ENCODE data around the gene FCGR3A.
"Not testable (repeated sequence)": the region's sequence is repeated elsewhere in the genome, so short reads cannot be mapped to it uniquely, and the experiment has no call there.

FCGR3A gene

DNA sequence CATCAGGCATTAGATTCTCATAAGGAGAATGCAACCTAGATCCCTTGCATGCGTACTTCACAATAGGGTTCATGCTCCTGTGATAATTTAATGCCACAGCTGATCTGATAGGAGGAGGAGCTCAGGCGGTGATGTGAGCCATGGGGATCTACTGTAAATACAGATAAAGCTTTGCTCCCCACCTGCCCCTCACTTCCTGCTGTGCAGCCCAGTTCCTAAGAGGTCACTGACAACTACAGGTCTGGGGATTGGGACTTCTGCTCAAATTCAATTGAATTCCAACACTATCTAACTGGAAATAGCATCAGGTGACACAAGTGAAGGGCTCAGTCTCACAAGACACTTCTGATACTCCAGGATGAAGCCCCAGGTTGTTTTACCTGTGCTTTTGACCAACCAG, 7.4 kb upstream of the FCGR3A start:
- DNase-seq (ENCODE audit: low spot score), result not testable (repeated sequence)

DNA sequence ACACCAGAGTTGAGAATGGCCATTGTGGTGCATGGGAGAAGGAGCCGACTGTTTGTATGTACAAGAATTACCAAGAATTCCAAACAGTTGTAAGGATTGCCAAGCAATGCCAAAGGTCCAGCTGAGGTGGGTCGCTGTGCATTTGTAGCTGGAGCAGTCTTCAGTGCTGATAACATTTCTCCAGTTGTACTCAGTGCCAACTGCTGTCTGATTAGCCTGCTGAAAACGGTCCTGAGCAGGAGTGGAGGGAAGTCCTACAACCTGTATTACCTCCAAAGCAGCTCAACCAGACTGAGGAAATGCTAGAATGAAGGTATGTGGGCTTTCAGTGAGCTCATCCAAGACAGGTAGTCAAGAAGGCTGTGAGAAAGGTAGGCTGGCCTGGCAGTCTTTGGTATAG, 6.5 kb upstream of the FCGR3A start:
- DNase-seq (ENCODE audit: low spot score), result not testable (repeated sequence)

DNA sequence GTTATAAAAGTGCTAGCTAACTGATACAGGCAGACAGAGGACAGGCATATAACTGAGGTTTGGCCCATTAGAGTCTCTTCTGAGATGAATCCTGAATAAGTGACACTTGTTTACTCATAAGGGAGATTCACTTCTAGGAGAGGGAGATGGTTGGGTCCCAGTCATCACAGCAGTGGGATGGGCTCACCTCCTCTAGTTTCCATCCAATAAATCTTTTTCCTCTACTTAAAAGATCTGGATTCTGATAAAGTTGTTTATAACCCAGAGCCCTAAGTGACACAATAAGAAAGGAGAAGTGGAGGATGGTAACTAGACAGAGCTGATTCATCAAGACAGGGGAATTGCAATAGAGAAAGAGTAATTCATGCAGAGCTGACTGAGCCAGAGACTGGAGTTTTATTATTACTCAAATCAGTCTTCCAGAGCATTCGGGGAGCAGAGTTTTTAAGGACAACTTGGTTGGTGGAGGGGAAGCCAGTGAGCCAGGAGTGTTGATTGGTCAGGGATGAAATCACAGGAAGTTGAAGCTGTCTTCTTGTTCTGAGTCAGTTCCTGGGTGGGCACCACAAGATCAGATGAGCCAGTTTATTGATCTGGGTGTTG, 5.3 kb upstream of the FCGR3A start:
- DNase-seq (ENCODE audit: low spot score), result not testable (repeated sequence)

DNA sequence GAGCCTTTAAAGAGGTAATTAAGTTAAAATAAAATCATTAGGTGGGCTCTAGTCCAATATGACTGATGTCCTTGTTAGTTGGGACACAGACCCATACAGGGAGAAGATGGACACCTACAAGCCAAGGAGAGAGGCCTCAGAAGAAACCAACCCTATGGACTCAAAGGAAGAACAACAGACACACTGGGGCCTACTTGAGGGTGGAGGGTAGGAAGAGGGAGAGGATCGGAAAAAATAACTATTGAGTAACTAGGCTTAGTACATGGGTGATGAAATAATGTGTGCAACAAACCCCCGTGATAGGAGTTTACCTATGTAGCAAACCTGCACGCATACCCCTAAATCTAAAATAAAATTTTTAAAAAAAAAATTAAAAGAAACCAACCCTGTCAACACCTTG, 4.7 kb upstream of the FCGR3A start:
- not testable (repeated sequence) for DNase-seq (ENCODE audit: low spot score)

DNA sequence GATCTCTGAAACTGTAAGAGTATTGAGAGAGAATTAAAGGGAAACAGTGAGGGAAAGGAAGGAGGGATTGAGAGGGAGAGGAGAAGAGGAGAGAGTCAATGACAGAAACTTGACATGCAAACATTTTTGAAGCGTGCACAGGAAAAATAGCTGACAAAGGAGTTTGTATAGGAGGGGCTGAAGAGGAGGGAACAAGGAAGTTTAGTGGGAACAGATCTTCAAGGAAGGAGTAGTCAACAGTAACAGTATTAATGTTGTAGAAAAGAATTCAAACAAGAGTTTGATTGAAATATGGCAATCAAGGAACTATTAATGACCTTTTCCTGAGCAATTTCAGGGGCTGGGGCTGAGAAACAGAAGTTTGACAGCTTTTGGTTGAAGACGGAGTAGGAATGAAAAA, 4.0 kb upstream of the FCGR3A start:
- DNase-seq (ENCODE audit: low spot score), result not testable (repeated sequence)

DNA sequence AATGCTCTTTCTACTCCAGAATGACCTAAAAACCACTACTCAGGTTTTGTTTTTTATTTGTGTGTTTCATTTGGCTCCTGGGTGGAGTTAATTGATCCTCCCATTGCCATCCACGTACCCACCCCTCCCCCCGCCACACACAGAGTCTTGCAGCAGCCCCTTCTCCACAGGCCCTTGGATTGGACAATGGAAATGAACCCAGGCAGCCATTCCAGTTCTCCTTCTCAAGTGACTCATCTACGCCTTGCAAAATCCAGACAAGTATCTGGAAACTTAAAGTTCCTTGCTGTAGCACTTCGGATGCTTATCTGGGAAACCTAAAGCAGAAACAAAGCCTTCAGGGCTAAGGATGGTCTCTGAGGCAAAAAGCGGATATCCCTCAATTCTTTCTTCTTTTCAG, 1.3 kb upstream of the FCGR3A start:
- not testable (repeated sequence) for DNase-seq (ENCODE audit: low spot score)

DNA sequence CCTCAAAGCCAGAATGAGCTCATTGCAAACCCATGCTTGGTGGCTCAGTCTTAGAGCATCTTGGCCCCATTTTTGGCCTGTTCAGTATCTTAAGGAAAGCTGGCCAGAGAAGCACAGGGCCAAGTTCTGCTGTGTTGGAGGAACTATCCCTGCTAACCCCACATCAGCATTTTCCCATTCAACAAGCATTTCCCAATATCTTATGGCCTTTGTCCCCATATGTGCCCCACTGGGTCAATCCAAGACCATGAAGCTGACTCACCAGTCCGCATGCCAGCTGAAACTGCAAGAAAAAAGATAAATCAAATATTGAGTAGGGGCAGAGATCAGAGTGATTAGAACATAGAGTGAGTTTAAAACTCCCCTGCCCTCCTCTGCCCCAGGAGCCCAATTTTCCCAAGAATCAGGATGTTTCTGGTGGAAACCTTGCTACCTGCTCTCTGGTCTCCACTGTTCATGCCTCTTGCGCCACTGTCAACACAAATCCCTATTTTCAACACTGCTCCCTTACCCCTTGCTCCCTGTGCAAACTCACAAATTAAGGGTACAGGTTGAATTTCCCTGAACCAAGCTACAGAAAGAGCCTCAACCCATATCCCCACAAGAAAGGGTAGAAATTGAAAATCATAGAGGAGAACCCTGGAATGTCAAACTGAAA, 740 bp downstream of the FCGR3A start:
- DNase-seq (ENCODE audit: low spot score), result not testable (repeated sequence)

DNA sequence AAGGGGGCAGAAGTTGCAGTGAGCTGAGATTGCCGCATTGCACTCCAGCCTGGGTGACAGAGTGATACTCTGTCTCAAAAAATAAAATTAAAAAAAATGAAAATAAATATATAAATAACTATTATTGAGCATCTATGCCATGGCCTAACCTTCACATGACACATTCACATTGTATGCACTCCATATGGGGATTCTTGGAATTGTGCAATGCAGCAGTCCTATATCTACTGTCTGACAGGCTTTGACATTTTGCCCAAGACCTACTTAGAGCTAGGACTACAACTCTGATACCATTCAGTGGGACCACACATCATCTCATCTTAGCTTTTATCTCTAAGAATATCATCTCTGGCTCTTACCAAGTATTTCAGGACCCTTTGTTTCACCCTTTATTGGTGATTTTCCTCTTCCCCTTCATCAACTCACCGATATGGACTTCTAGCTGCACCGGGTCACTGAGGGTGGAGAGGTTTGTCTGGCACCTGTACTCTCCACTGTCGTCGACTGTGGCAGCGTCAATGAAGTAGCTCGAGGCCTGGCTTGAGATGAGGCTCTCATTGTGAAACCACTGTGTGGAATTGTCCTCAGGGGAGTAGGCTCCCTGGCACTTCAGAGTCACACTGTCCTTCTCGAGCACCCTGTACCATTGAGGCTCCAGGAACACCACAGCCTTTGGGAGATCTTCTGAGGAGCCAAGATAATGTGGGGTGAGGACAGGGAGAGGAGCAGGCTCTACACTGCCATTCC, 1.4 kb downstream of the FCGR3A start:
- DNase-seq (ENCODE audit: low spot score), result not testable (repeated sequence)

DNA sequence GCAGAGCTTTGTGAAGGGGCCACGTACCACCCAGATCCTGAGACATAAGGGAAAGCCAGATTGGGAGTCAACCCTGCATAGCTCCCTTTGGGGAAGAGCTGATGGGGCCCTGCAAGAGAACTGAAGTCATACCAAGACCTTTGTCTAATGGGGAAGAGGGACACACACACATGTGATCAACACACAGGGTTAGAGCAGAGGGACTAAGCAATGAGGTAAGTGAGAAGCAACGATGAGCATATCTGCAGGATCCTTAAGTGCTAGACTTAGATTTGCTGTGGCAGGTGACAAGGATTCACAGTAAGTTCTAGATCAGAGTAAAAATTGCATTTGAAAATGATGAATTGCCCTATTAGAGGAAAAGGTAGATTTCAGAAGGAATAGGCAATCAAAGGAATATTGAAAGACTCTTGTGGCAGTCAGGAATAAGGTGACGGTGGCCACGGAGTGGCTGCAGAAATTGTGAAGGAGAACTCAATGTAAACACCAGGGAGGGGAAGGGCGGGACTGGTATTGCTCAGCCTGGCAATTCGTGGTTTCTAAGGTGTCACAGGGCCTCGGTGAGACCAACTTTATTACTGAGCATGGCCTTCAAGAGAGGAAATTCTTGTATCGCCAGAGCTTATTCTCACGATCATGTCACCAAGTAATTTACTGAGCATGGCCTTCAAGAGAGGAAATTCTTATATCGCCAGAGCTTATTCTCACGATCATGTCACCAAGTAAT, 4.5 kb downstream of the FCGR3A start:
- not testable (repeated sequence) for DNase-seq (ENCODE audit: low spot score)

DNA sequence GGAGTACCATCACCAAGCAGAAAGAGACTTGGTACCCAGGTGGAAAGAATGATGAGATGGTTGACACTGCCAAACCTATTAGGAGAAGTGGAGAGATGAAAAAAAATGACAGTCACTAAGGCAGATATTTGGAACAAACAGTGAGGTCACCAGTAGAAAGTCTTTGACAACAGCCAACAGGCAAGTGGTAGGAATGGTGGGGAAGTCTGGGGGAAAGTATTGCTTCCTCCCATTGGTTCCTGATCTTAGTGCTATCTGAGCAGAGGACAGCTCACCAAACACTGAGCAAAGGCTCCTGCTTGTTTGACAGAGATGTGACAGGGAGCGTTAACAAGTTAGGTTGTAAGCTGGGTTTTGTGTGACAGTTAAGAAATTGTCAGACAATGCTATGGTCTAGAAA, 6.5 kb downstream of the FCGR3A start:
- DNase-seq (ENCODE audit: low spot score), result not testable (repeated sequence)

DNA sequence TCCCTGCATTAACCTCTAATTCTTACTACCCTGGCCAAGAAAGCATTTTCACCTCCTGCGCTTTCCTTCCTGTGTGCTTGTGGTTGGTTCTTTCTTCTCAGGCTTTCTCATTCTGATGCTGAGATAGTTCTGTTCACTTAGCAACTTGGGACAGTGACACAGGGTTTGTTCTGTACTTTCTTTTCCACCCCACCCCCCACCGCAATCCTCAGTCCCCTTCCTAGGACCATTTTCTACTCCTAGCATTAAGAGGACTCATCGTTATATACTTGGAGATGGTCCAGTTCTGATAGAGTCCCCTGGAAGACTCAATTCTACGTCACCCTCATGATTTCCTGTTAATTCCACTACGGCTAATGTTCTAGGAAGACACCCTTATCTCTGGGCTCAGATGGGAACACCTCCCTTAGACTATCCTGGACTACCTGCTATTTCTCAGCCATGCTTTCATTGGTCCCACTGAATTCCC, 7.5 kb downstream of the FCGR3A start:
- peak; percentile 67 for DNase-seq (ENCODE audit: low spot score)

DNA sequence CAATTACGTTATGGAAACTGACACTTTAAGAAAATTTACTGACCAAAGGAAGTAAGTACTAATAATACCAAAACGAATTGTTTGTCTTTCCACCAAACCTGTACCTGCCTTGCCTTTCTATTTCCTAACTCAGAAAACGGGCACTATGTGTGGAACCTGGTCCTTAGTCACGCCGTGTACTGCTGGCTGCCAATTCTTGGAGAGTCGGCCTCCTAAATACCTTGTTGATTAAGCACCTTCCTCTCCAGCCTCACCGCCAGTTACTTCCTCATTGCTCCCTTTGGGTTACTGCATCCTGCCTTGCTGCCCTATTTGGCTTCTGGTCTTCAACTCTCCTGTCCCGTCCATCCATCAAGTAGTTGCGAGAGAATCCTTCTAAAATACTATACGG, 9.1 kb downstream of the FCGR3A start:
- DNase-seq (ENCODE audit: low spot score), result not testable (repeated sequence)

DNA sequence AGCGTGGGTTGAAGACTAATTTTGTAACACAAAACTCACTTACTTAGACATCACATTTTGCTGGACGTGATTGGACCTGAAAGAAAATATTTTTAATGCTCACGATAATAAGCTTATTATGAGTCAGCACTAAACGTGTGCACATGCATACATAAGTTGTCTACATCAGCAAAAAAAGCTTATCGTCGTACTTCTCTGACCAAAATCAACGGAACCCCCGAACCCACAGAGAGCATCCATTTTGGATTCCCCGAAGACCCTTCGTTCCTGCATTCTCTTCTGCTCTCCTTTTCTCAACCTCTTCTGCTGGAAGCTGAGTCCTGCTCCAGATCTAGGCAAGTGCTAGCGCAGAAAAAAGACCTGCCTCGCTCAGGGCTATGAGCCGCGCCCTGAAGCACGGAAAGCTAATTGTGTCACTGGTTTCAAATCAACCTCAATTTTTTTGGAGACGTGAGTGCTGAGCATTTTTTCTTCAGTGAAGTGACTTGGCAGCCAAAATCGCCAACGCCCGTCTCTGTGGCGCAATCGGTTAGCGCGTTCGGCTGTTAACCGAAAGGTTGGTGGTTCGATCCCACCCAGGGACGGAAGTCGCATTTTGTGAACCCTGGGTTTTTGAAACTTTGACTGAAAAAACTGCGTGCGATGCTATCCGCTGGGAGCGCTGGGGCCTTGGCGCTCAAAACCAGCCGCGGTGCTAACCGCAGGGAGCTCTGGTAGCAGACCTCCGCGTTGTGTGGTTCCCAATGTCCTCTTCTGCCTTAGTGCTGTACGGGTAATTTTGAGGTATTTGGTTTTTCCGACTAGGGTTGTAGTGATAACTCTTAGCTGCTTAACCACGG, 9.7 kb downstream of the FCGR3A start:
- peak; percentile 88 for DNase-seq (ENCODE audit: low spot score)

DNA sequence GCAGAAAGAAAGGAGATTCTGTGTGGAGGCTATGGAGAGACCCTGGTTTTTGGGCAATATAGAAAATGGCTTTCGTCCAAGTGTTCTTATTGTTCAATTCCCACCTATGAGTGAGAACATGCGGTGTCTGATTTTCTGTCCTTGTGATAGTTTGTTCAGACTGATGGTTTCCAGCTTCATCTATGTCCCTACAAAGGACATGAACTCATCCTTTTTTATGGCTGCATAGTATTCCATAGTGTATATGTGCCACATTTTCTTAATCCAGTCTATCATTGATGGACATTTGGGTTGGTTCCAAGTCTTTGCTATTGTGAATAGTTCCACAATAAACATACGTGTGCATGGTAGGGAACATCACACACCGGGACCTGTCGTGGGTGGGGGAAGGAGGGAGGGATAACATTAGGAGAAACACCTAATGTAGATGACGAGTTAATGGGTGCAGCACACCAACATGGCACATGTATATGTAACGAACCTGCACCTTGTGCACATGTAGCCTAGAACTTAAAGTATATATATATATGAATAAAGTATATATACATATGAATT, 10.6 kb downstream of the FCGR3A start:
- DNase-seq (ENCODE audit: low spot score), result not testable (repeated sequence)

DNA sequence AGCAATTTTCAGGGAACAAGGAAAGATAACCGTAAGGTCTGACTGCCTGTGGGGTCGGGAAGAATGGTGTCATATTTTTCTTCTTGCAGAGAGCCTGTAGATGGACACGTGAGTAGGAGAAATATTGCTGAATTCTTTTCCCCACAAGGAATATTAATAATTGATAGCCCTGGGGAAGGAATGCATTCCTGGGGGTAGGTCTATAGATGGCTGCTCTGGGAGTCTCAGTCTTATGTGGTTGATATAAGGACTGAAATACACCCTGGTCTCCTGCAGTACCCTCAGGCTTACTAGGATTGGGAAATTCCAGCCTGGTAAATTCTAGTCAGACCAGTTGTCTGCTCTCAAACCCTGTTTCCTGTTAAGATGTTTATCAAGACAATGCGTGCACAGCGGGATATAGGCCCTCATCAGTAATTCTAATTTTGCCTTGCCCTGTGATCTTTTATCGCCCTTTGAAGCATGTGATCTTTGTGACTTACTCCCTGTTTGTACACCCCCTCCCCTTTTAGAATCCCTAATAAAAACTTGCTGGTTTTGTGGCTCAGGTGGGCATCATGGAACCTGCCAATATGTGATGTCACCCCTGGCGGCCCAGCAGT, 12.4 kb downstream of the FCGR3A start:
- not testable (repeated sequence) for DNase-seq (ENCODE audit: low spot score)

DNA sequence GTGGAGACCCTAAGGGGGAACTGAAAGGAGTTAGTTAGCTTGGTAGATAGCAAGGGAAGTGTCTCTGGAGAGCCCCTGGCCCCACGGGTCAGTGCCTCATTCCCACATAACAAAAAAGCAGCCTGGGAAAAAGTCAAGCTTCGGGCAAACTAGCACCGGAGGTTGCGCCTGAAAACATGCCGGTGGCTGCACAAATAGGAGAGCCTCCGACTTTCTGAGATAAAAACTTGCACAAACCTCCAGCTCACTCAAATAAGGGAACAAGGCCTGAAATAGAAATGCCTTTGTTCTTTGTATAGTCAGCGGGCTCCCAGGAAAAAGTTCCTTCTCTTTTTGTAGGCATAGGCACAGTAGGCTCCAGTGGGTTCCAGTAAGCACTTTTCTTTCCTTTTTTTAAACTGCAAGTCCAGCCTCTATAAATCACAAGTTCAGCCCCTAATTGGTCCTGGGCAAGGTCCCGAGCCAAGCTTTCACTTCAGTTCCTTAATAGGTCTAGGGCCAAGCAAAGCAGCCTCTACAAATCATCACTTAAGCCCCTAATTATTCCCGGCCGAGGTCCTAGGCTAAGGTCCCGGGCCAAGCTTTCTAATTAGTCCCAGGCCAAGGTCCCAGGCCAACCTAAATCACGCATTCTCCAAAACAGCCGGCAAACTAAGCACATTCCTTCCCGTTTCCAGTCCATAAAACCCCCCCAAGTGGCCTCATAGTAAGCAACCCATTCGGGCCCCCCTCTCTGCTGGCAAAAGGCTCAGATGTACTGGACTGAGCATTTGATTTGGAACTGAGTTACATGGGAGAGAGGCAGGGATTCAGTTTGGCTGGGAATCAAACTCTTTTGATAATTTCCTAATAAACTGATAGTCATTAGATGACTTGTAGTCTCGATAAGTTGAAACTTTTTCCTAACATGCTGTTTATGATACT, 16.7 kb downstream of the FCGR3A start:
- DNase-seq (ENCODE audit: low spot score), result not testable (repeated sequence)

DNA sequence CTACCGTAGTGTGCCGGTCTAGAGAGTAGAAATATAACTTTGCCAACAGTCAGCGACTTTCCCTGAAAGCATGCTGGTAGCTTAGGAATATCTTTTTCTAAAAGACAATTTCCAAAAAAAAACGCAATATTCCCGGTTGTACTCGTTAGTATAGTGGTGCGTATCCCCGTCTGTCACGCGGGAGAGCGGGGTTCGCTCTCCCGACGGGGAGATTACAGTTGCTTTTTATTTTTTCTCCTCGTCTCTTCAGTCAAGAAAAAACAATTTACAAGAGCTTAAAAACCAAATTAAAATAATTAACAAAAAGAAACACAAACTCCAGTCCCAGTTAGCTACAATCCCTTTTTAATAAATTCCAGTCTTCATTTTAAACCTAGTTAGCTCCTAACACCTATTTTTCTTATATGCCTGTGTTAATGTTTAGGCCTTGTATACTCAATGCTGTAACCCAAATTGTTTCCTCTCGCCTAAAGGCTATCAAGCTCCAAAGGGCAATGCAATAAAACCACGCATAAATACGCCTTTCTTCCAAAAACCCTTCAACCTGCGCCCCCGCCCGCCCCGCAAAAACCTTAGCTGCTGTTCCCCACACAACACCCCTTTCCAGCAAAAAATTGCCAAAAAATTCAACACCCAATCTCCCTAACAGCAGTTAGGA, 17.5 kb downstream of the FCGR3A start:
- no peak for DNase-seq (ENCODE audit: low spot score)

DNA sequence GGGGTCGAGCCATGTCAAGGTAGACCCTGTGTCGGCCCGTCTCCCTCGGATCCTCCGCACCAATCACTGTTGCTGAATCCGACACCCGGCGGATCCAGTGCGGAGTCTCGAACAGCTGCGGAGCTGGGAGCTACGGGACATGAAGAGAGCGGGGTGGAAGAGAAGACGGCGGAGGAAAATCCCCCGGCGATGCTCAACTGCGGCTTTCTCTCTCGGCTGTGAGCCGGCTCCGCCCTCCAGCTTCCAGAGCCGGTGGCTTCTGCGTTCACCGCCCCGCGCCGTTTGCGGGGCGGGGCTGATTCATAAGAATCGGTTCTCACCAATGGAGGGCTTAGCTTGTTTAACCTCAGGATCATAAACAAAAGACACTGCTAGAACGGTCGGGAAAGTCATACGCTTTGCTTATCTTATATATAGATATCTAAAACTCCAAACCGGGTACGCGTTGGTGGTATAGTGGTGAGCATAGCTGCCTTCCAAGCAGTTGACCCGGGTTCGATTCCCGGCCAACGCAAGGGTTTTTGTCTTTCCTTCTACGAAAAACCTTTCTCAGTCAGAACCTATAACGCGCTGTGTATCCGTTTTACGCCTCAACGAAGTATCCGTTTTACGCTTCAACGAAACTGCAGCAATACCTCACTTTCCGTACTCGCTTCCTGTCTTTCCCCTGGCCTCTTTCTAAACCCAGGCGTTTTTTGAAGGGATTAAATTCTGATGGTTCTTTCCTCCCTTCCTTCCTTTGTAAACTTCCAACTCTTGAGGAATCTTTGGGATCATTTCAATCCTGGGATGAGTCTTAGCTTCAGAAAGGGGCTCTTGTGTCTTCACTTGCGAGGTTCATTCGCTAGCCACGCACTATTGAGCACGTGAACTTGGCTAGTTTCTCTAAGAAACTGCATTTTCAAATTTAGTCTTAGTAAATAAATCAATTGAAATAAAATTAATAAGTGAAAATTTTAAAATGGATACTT, 18.7 kb downstream of the FCGR3A start:
- DNase-seq (ENCODE audit: low spot score), result peak; percentile 89
